ENCODE data around the gene CCDC171.
"Not testable (repeated sequence)": the region's sequence is repeated elsewhere in the genome, so short reads cannot be mapped to it uniquely, and the experiment has no call there.

The CCDC171 gene

GRCh38 chr9:15764131-15764530, 211.3 kb downstream of the CCDC171 start:
- DNase-seq: no peak

GRCh38 chr9:15769547-15769946, 216.7 kb downstream of the CCDC171 start:
- no peak for DNase-seq

GRCh38 chr9:15778861-15779260, 226.0 kb downstream of the CCDC171 start:
- no peak for DNase-seq

GRCh38 chr9:15782106-15782505, 229.3 kb downstream of the CCDC171 start:
- no peak for DNase-seq

- no peak for DNase-seq
Observed at GRCh38 chr9:15785584-15785983, 232.7 kb downstream of the CCDC171 start.

- no peak for DNase-seq
Observed at GRCh38 chr9:15786616-15787015, 233.8 kb downstream of the CCDC171 start.

GRCh38 chr9:15810219-15810899, 257.5 kb downstream of the CCDC171 start:
- DNase-seq: not testable (repeated sequence)

- no peak for DNase-seq
Observed at GRCh38 chr9:15813076-15813475, 260.2 kb downstream of the CCDC171 start.

- no peak for DNase-seq
Observed at GRCh38 chr9:15824310-15824709, 271.5 kb downstream of the CCDC171 start.

- DNase-seq: no peak
Observed at GRCh38 chr9:15831384-15831783, 278.5 kb downstream of the CCDC171 start.

GRCh38 chr9:15834541-15834940, 281.7 kb downstream of the CCDC171 start:
- DNase-seq: no peak

- DNase-seq: peak; percentile 8
Observed at GRCh38 chr9:15837079-15837679, 284.3 kb downstream of the CCDC171 start.

- DNase-seq: no peak
Observed at GRCh38 chr9:15842051-15842450, 289.2 kb downstream of the CCDC171 start.

- no peak for DNase-seq
Observed at GRCh38 chr9:15843316-15843715, 290.5 kb downstream of the CCDC171 start.

GRCh38 chr9:15843931-15844330, 291.1 kb downstream of the CCDC171 start:
- DNase-seq: no peak

- DNase-seq: no peak
Observed at GRCh38 chr9:15846611-15847010, 293.8 kb downstream of the CCDC171 start.

- no peak for DNase-seq
Observed at GRCh38 chr9:15849871-15850270, 297.0 kb downstream of the CCDC171 start.

- no peak for DNase-seq
Observed at GRCh38 chr9:15851766-15852165, 298.9 kb downstream of the CCDC171 start.

- DNase-seq: no peak
Observed at GRCh38 chr9:15856591-15856990, 303.7 kb downstream of the CCDC171 start.

- no peak for DNase-seq
Observed at GRCh38 chr9:15867334-15867733, 314.5 kb downstream of the CCDC171 start.

GRCh38 chr9:15867988-15868387, 315.1 kb downstream of the CCDC171 start:
- DNase-seq: no peak

- no peak for DNase-seq
Observed at GRCh38 chr9:15873573-15874177, 320.8 kb downstream of the CCDC171 start.

- no peak for DNase-seq
Observed at GRCh38 chr9:15882328-15882727, 329.5 kb downstream of the CCDC171 start.

- no peak for DNase-seq
Observed at GRCh38 chr9:15882883-15883282, 330.0 kb downstream of the CCDC171 start.
